ENCODE data around the gene DENND5A.
"Not testable (repeated sequence)": the region's sequence is repeated elsewhere in the genome, so short reads cannot be mapped to it uniquely, and the experiment has no call there.

DENND5A gene

DNA sequence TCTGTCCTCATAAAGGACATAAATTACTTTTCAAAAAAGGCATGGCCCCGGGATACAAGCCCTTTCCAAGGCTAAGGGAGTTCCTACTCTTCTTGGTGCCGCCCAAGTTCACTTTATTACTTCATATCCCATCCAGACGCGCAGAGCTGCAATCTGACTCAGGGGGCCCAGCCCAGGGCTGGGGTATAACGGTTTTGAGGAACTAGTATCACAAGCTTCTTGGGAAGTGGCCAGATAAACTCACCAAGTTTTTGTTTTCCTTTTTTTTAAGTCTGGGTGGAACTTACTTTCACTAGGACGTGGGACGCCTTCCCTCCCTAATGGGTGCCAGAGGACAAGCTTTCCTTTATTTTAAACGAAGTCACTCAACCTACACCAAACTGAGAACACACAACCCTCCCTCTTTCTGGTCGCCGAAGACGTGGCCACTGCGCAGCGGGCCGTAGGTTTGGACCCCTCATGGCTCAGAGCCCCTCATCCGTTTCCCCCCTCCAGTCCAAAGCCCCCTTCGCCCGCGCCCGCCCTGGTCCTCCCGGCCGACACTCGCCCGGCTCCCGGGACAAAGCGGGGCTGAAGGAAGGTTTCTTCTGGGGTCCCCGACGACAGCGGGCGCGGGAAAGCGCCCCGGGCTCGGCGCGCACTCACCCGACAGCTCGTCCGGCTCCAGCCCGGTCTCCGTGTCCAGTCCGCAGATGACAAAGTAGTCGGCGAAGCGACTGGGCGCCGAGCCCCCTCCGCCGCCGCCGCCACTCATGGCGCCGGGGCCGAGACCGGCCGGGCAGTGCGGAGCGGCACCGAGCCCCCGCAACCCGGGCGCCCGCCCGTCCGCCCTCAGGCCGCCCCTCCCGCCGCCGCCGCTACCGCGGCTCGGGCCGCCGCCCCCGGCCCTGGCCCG lies 587 bp downstream of the DENND5A start:
- Histone ChIP-seq H3K27ac (ENCODE audit: low read depth, low read length) (peak overlapping the region; percentile 81), H3K4me3 (ENCODE audit: low read depth, low read length) (peak overlapping the region; percentile 72), H3K27me3 (ENCODE audit: control insufficient read depth, insufficient read depth, low read length) (no peaks in the 10 kb centered on the region; the same call in 1 of the 2 replicates), H3K4me1 (ENCODE audit: control insufficient read depth, insufficient read depth, low read length) (peaks cover 20% of the 10 kb centered on the region), H3K36me3 (ENCODE audit: control insufficient read depth, insufficient read depth, low read length) (no peaks in the 10 kb centered on the region), H3K9ac (ENCODE audit: low read depth, low read length) (peak overlapping the region; percentile 90), H3K9me3 (ENCODE audit: control insufficient read depth, insufficient read depth, low read length) (no peaks in the 10 kb centered on the region)

- Histone ChIP-seq H3K9ac (ENCODE audit: low read depth, low read length) (peak overlapping the region; percentile 90; the same call in 1 of the 2 replicates), H3K9me3 (ENCODE audit: control insufficient read depth, insufficient read depth, low read length) (no peaks in the 10 kb centered on the region), H3K27me3 (ENCODE audit: control insufficient read depth, insufficient read depth, low read length) (no peaks in the 10 kb centered on the region; the same call in 1 of the 2 replicates), H3K4me3 (ENCODE audit: low read depth, low read length) (peak overlapping the region; percentile 72), H3K27ac (ENCODE audit: low read depth, low read length) (no peak overlapping the region), H3K4me1 (ENCODE audit: control insufficient read depth, insufficient read depth, low read length) (peaks cover 20% of the 10 kb centered on the region), H3K36me3 (ENCODE audit: control insufficient read depth, insufficient read depth, low read length) (no peaks in the 10 kb centered on the region)
Observed at GRCh38 chr11:9263840-9264315, 1.3 kb downstream of the DENND5A start.

DNA sequence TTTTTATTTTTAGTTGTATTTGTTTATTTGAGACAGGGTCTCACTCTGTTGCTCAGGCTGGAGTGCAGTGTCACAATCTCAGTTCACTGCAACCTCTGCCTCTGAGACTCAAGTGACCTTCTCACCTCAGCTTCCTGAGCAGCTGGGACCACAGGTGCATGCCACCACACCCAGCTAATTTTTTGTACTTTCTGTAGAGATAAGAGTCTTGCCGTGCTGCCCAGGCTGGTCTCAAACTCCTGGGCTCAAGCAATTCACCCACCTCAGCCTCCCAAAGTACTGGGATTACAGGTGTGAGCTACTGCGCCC lies 4.4 kb downstream of the DENND5A start:
- H3K9me3 ChIP-seq (ENCODE audit: control insufficient read depth, insufficient read depth, low read length); H3K4me3 ChIP-seq (ENCODE audit: low read depth, low read length); H3K9ac ChIP-seq (ENCODE audit: low read depth, low read length); H3K27ac ChIP-seq (ENCODE audit: low read depth, low read length); H3K36me3 ChIP-seq (ENCODE audit: control insufficient read depth, insufficient read depth, low read length); H3K27me3 ChIP-seq (ENCODE audit: control insufficient read depth, insufficient read depth, low read length): not testable (repeated sequence)
- peaks cover 12% of the 10 kb centered on the region for H3K4me1 ChIP-seq (ENCODE audit: control insufficient read depth, insufficient read depth, low read length)

DNA sequence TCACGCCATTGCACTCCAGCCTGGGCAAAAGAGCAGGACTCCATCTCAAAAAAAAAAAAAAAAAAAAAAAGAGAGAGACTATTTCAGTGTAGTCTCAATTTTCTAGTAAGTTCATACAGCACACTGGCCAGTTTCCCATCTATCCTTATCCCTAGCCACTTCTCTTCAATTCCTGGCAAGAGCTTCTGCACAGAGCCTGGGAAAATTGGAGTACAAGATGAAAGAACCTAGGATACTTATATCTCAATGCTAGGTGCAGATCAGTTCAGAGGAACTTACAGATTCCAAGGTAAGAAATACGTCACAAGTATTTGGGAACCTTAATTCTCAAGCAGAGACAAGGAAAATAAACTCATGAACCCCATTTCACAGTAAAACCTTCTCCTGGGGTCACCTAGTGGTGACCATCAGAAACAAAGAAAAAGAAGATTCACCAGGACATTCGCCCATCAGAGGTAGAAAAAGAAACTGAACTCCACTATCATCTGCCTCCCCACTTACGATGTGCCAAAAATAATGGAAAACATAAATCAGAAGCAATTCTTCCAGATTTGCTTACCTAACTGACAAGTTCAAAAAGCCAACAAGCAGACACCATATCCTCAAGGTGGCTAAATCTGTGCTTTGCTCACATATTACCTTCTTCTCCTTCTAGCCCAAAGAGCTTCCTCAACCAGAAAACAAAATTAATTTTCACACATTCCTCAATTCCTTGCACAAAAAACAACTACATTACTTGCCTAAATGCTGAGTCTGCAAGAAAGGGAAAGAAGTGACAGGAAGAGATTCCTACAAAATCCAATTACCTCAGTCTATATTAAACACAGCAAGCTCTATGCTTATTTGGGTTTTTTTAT lies 4.9 kb downstream of the DENND5A start:
- no peak overlapping the region for H3K9ac ChIP-seq (ENCODE audit: low read depth, low read length)
- no peaks in the 10 kb centered on the region for H3K9me3 ChIP-seq (ENCODE audit: control insufficient read depth, insufficient read depth, low read length)
- no peaks in the 10 kb centered on the region for H3K27me3 ChIP-seq (ENCODE audit: control insufficient read depth, insufficient read depth, low read length)
- no peak overlapping the region for H3K27ac ChIP-seq (ENCODE audit: low read depth, low read length)
- no peak overlapping the region for H3K4me3 ChIP-seq (ENCODE audit: low read depth, low read length)
- peaks cover 7% of the 10 kb centered on the region; the same call in 1 of the 2 replicates for H3K4me1 ChIP-seq (ENCODE audit: control insufficient read depth, insufficient read depth, low read length)
- no peaks in the 10 kb centered on the region for H3K36me3 ChIP-seq (ENCODE audit: control insufficient read depth, insufficient read depth, low read length)

DNA sequence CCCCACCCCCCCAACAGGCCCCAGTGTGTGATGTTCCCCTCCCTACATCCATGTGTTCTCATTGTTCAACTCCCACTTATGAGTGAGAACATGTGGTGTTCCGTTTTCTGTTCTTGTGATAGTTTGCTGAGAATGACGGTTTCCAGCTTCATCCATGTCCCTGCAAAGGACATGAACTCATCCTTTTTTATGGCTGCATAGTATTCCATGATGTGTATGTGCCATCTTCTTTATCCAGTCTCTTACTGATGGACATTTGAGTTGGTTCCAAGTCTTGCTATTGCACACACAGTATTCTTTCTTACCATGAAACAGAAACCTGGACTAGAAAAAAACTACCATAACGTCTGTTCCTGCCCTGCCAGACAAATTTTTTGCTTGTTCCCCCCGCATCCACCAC lies 6.9 kb downstream of the DENND5A start:
- H3K9me3 ChIP-seq (ENCODE audit: control insufficient read depth, insufficient read depth, low read length); H3K36me3 ChIP-seq (ENCODE audit: control insufficient read depth, insufficient read depth, low read length): not testable (repeated sequence)

DNA sequence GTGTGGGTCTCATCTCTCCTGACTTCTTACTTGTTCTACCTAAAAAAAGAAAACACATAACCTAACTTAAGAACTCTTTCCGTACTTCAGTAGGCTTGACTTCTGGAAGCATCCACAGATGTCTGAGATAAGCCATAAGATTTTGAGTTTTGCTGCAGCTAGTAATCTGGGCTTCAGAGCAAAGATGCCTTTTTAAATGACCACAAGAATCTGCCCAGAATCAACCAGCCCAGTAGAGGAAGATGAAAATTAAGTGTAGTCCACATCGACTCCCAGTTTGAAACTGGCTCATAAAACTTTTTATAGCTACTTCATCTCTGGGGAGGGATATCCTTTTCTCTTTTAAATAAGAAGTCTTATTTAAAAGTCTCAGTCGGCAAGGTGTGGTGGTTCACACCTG lies 10.7 kb downstream of the DENND5A start:
- Histone ChIP-seq H3K36me3 (ENCODE audit: control insufficient read depth, insufficient read depth, low read length) (no peaks in the 10 kb centered on the region), H3K9me3 (ENCODE audit: control insufficient read depth, insufficient read depth, low read length) (no peaks in the 10 kb centered on the region), H3K27ac (ENCODE audit: low read depth, low read length) (no peak overlapping the region), H3K27me3 (ENCODE audit: control insufficient read depth, insufficient read depth, low read length) (no peaks in the 10 kb centered on the region), H3K4me1 (ENCODE audit: control insufficient read depth, insufficient read depth, low read length) (no peaks in the 10 kb centered on the region), H3K4me3 (ENCODE audit: low read depth, low read length) (no peak overlapping the region), H3K9ac (ENCODE audit: low read depth, low read length) (no peak overlapping the region)

More for the DNA sequence above, 6.9 kb downstream of the DENND5A start:
- not testable (repeated sequence) for H3K9ac ChIP-seq (ENCODE audit: low read depth, low read length); H3K27ac ChIP-seq (ENCODE audit: low read depth, low read length); H3K4me3 ChIP-seq (ENCODE audit: low read depth, low read length); H3K4me1 ChIP-seq (ENCODE audit: control insufficient read depth, insufficient read depth, low read length); H3K27me3 ChIP-seq (ENCODE audit: control insufficient read depth, insufficient read depth, low read length)

DNA sequence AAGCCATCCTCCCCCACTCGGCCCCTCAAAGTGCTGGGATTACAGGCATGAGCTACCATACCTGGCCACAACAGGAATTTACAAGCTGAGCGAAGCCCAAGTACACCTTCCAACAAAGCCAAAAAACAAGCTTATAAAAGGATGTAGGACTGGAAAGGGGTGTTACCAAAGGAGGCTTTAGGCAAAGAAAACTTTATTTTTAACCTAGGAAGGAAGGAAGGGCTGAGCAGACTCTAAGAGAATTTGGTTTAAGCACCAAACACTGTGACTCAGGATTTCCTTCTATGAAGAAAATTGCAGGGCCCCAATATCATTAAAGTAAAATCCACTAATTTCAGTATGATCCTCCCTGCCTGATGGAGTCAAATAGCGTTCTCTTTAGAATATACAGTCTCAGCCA lies 12.1 kb downstream of the DENND5A start:
- H3K4me1 ChIP-seq (ENCODE audit: control insufficient read depth, insufficient read depth, low read length) = no peaks in the 10 kb centered on the region
- no peak overlapping the region for H3K4me3 ChIP-seq (ENCODE audit: low read depth, low read length)
- no peaks in the 10 kb centered on the region for H3K27me3 ChIP-seq (ENCODE audit: control insufficient read depth, insufficient read depth, low read length)
- no peaks in the 10 kb centered on the region for H3K9me3 ChIP-seq (ENCODE audit: control insufficient read depth, insufficient read depth, low read length)
- H3K36me3 ChIP-seq (ENCODE audit: control insufficient read depth, insufficient read depth, low read length) = no peaks in the 10 kb centered on the region
- H3K27ac ChIP-seq (ENCODE audit: low read depth, low read length) = no peak overlapping the region
- H3K9ac ChIP-seq (ENCODE audit: low read depth, low read length) = no peak overlapping the region

- Histone ChIP-seq H3K4me3 (ENCODE audit: low read depth, low read length) (no peak overlapping the region), H3K36me3 (ENCODE audit: control insufficient read depth, insufficient read depth, low read length) (no peaks in the 10 kb centered on the region), H3K27ac (ENCODE audit: low read depth, low read length) (no peak overlapping the region), H3K9ac (ENCODE audit: low read depth, low read length) (no peak overlapping the region), H3K27me3 (ENCODE audit: control insufficient read depth, insufficient read depth, low read length) (no peaks in the 10 kb centered on the region), H3K4me1 (ENCODE audit: control insufficient read depth, insufficient read depth, low read length) (no peaks in the 10 kb centered on the region), H3K9me3 (ENCODE audit: control insufficient read depth, insufficient read depth, low read length) (no peaks in the 10 kb centered on the region)
Observed at GRCh38 chr11:9251311-9251710, 13.8 kb downstream of the DENND5A start.

DNA sequence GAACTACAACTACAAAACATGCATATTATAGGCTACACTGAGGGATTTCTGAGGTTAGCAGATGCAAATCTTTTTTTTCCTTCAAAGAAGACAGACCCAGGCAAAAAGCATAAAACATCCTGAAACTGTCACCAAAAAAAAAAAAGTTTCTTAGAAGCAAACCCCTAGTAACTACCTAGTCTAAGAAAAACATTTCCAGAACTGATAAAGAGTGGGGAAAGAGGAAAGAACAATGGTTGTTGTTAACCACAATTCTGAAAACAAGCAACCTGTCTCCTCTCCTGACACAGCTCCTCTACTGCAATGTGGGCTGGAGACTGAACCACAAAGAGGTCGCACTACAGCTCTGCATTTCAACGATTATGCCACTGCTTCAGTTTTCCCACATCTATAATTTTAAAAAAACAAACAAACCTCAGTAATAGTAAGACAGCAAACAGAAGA lies 15.0 kb downstream of the DENND5A start:
- H3K36me3 ChIP-seq (ENCODE audit: control insufficient read depth, insufficient read depth, low read length) = no peaks in the 10 kb centered on the region
- peak overlapping the region; percentile 36 for H3K27ac ChIP-seq (ENCODE audit: low read depth, low read length)
- H3K27me3 ChIP-seq (ENCODE audit: control insufficient read depth, insufficient read depth, low read length) = no peaks in the 10 kb centered on the region
- H3K9ac ChIP-seq (ENCODE audit: low read depth, low read length) = no peak overlapping the region
- H3K9me3 ChIP-seq (ENCODE audit: control insufficient read depth, insufficient read depth, low read length) = no peaks in the 10 kb centered on the region
- no peaks in the 10 kb centered on the region for H3K4me1 ChIP-seq (ENCODE audit: control insufficient read depth, insufficient read depth, low read length)
- no peak overlapping the region for H3K4me3 ChIP-seq (ENCODE audit: low read depth, low read length)

- Histone ChIP-seq H3K9ac (ENCODE audit: low read depth, low read length) (no peak overlapping the region), H3K4me1 (ENCODE audit: control insufficient read depth, insufficient read depth, low read length) (no peaks in the 10 kb centered on the region), H3K27ac (ENCODE audit: low read depth, low read length) (no peak overlapping the region), H3K27me3 (ENCODE audit: control insufficient read depth, insufficient read depth, low read length) (no peaks in the 10 kb centered on the region), H3K4me3 (ENCODE audit: low read depth, low read length) (no peak overlapping the region), H3K36me3 (ENCODE audit: control insufficient read depth, insufficient read depth, low read length) (no peaks in the 10 kb centered on the region), H3K9me3 (ENCODE audit: control insufficient read depth, insufficient read depth, low read length) (no peaks in the 10 kb centered on the region)
Observed at GRCh38 chr11:9249252-9249651, 15.9 kb downstream of the DENND5A start.

GRCh38 chr11:9247863-9248262 lies 17.3 kb downstream of the DENND5A start:
- Histone ChIP-seq H3K36me3 (ENCODE audit: control insufficient read depth, insufficient read depth, low read length) (no peaks in the 10 kb centered on the region), H3K9ac (ENCODE audit: low read depth, low read length) (no peak overlapping the region), H3K4me1 (ENCODE audit: control insufficient read depth, insufficient read depth, low read length) (no peaks in the 10 kb centered on the region), H3K27ac (ENCODE audit: low read depth, low read length) (no peak overlapping the region), H3K9me3 (ENCODE audit: control insufficient read depth, insufficient read depth, low read length) (no peaks in the 10 kb centered on the region), H3K4me3 (ENCODE audit: low read depth, low read length) (no peak overlapping the region), H3K27me3 (ENCODE audit: control insufficient read depth, insufficient read depth, low read length) (no peaks in the 10 kb centered on the region)

All from HUES48 (cell line).